ENCODE measurements around the gene TEX2.
A peak's percentile ranks its signal among the peaks of the same experiment; 100 is the strongest.
"Not testable (repeated sequence)": the region's sequence is repeated elsewhere in the genome, so short reads cannot be mapped to it uniquely, and the experiment has no call there.

DNA sequence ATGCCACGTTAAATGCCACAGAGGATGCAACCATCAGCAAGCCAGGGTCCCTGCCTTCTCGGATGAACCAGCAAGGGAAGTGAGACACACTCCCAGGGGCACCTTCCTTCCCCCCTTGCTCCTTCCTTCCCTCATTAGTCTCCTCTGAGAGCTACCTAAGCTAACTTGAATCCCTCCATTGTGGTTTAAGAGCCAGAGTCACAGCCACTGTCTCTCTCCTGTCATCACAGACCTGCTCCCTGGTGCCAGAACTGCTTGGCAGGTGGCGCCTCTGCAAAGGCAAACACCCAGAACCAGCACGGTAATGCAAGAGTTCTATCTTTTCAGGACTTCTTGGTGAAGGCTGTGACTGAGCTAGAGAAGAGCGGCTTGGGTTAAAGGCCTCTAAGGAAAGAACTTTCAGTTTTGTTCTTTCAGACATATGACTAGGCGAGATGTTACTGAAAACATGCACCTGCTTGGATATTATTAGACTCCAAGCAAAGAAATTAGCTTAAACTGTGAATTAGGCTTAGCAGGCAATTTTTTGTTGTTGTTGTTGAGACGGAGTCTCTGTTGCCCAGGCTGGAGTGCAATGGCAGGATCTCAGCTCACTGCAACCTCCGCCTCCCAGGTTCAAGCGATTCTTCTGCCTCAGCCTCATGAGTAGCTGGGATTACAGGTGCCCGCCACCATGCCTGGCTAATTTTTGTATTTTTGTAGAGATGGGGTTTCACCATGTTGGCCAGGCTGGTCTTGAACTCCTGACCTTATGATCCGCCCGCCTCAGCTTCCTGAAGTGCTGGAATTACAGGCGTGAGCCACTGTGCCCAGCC is 141.9 kb downstream of the TEX2 start:
- TF ChIP-seq, protein P1, sequence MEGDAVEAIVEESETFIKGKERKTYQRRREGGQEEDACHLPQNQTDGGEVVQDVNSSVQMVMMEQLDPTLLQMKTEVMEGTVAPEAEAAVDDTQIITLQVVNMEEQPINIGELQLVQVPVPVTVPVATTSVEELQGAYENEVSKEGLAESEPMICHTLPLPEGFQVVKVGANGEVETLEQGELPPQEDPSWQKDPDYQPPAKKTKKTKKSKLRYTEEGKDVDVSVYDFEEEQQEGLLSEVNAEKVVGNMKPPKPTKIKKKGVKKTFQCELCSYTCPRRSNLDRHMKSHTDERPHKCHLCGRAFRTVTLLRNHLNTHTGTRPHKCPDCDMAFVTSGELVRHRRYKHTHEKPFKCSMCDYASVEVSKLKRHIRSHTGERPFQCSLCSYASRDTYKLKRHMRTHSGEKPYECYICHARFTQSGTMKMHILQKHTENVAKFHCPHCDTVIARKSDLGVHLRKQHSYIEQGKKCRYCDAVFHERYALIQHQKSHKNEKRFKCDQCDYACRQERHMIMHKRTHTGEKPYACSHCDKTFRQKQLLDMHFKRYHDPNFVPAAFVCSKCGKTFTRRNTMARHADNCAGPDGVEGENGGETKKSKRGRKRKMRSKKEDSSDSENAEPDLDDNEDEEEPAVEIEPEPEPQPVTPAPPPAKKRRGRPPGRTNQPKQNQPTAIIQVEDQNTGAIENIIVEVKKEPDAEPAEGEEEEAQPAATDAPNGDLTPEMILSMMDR (IDR thresholded peaks at IDR 0.05) = peak in 1 of 4 donors; percentile 10
- TF ChIP-seq POLR2A (IDR thresholded peaks at IDR 0.05) = not testable (repeated sequence)
